Neutrophil (primary cell): ENCODE results near the gene NSMCE3.

Experiments used
- H3K27ac ChIP-seq: fragments of 200-600 bp; sonication (generic); 2 replicates; pipeline ENCODE4 v1.5.1; 2016; ENCODE audit warnings: mild to moderate bottlenecking, moderate library complexity
- H3K27me3 ChIP-seq: fragments of 200-600 bp; sonication (generic); 2 replicates; pipeline ENCODE4 v1.6.0; 2016; ENCODE audit warnings: mild to moderate bottlenecking
- H3K36me3 ChIP-seq: fragments of 200-600 bp; sonication (generic); 2 replicates; pipeline ENCODE4 v1.5.1; 2017
- H3K4me1 ChIP-seq, 2 experiments: fragments of 200-600 bp in 1 of 2; sonication (generic) in 1 of 2; 1 replicate in 1 of 2; 2 replicates in 1 of 2; pipeline versions ENCODE4 v1.5.1 to v1.6.1; 2013 to 2016; ENCODE audit warnings: low read depth in 1 of 2, low read length in 1 of 2, mild to moderate bottlenecking in 1 of 2, moderate library complexity in 1 of 2; ENCODE audit not compliant: control insufficient read depth in 1 of 2, insufficient read depth in 1 of 2
- H3K4me3 ChIP-seq, 2 experiments: fragments of 200-600 bp in 1 of 2; sonication (generic) in 1 of 2; 1 replicate in 1 of 2; 2 replicates in 1 of 2; pipeline ENCODE4 v1.5.1; 2013 to 2016; ENCODE audit warnings: low read depth in 1 of 2, low read length in 1 of 2, mild to moderate bottlenecking in 1 of 2, moderate library complexity in 1 of 2
- H3K9me3 ChIP-seq: fragments of 200-600 bp; sonication (generic); 2 replicates; pipeline ENCODE4 v1.5.1; 2016
- TF ChIP-seq, protein P1 (sequence below): fragments of 200-600 bp; sonication (generic); IDR thresholded peaks from 2 replicates; pipeline ENCODE4 v1.5.1; 2016; ENCODE audit warnings: antibody characterized with exemption

NSMCE3 gene

DNA sequence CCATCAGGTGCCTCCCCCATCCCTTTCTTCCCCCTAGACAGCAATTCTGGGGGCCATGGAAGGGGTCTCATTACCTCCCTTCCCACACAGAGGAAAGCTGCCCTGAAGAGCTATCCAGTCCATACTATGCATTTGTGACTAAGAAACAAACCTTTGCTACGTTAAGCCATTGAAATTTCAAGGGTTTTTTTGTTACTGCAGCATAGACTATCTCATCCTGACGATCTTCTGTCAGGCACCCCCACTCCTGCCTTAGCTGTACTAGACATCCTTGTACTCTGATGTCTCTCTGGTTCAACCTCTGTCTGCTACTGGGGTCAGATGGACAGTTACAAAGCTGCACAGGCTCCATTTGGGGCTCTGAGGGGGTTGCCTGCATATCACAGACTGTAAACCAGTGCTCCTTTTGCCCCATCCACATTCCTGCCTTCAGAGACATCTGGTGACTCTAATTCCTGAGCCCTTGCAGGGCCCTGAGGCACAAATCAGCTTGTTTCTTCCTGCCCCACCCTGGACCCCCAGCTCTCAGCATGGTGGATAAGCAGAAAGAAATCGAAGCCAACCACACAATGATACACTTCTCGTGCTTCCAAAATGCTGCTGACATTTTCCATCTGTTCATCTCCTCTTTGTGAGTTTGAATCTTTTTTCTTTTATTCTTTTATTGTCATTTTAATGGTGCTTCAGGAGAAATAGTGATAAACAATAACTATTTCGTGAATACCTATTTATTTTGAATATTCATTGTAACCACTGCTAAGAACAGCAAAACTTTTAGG, 21.6 kb upstream of the NSMCE3 start:
- Histone ChIP-seq H3K36me3 (no peaks in the 10 kb centered on the region), H3K27ac (no peak overlapping the region), H3K4me1 (no peaks in the 10 kb centered on the region), H3K4me3 (no peak overlapping the region), H3K9me3 (no peaks in the 10 kb centered on the region), H3K27me3 (peaks cover 7% of the 10 kb centered on the region)
- TF ChIP-seq, protein P1, sequence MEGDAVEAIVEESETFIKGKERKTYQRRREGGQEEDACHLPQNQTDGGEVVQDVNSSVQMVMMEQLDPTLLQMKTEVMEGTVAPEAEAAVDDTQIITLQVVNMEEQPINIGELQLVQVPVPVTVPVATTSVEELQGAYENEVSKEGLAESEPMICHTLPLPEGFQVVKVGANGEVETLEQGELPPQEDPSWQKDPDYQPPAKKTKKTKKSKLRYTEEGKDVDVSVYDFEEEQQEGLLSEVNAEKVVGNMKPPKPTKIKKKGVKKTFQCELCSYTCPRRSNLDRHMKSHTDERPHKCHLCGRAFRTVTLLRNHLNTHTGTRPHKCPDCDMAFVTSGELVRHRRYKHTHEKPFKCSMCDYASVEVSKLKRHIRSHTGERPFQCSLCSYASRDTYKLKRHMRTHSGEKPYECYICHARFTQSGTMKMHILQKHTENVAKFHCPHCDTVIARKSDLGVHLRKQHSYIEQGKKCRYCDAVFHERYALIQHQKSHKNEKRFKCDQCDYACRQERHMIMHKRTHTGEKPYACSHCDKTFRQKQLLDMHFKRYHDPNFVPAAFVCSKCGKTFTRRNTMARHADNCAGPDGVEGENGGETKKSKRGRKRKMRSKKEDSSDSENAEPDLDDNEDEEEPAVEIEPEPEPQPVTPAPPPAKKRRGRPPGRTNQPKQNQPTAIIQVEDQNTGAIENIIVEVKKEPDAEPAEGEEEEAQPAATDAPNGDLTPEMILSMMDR = no peak

DNA sequence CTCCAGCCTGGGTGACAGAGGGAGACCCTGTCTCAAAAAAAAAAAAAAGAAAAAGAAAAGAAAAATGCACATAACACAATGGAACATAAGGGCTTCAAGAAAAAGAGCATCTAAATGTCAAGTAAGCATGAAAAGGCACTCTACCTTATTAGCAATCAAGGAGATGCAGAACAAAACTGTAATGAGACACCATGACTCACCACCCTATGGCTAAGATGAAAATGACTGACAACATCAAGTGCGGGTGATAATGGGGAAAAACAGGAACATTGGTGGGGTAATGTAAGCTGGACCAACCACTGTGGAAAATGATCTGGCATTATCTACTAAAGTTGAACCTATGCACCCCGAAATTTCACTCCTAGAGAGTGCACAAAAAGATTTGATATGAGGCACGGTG, 19.6 kb upstream of the NSMCE3 start:
- Histone ChIP-seq H3K4me3 (no peak overlapping the region), H3K9me3 (no peaks in the 10 kb centered on the region), H3K4me1 (no peaks in the 10 kb centered on the region), H3K27me3 (peaks cover 8% of the 10 kb centered on the region), H3K27ac (no peak overlapping the region), H3K36me3 (no peaks in the 10 kb centered on the region)
- TF ChIP-seq, protein P1 = no peak

DNA sequence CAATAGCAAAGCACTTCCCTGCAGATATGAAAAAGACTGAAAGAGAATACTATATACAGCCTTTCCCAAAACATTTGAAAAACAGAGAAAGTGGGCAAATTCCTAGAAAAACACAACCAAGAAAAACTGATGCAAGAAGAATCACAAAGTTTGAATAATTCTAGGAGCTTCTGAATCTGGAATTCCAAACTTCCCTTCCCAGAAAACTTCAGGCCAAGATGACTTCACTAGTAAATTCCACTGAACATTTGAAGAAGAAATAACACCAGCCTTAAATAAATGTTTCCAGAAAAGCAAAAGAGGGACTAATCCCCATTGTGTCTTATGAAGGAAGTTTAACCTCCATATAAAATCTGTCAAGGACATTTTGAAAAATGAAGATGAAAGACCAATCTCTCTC, 15.8 kb upstream of the NSMCE3 start:
- TF ChIP-seq, protein P1 = no peak
- H3K4me1 ChIP-seq = no peaks in the 10 kb centered on the region
- H3K4me3 ChIP-seq = no peak overlapping the region
- peaks cover 16% of the 10 kb centered on the region for H3K27me3 ChIP-seq
- H3K36me3 ChIP-seq = no peaks in the 10 kb centered on the region
- H3K27ac ChIP-seq = no peak overlapping the region
- H3K9me3 ChIP-seq = no peaks in the 10 kb centered on the region

DNA sequence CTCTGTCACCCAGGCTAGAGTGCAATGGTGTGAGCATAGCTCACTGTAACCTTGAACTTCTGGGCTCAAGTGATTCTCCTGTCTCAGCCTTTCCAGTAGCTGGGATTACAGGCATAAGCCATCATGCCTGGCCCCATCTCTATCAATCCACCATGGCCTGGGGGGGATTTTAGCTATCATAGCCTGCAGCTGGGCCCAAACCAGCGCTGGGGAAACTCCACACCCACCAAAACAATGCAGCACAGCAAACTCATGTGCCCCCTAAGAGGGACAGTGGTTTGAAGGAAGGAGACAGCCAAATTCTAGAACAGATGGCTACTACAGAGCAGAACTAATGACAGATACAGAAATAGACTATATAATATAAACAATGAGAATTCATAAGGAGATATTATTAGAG, 13.8 kb upstream of the NSMCE3 start:
- TF ChIP-seq, protein P1 = no peak
- peaks cover 23% of the 10 kb centered on the region for H3K27me3 ChIP-seq

DNA sequence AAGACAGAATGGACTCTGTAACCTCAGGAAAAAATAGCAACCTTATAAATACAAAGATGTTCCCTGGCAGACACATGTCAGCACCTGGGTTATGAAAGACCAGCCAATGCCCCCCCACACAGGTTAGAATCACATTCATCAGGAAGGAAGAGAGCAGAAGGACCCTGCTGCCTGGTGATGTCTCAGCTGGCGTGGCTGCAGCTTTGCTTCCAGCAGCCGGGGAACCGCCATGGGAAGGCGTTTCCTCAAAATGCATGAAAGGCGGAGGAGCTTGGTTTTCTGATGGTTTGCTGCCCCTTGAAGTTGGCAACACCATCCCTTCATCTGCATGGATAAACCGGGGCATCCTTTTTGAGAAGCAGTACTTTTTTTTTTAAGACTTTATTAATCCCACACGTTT, 10.9 kb upstream of the NSMCE3 start:
- H3K36me3 ChIP-seq = no peaks in the 10 kb centered on the region
- H3K27me3 ChIP-seq = peaks cover 21% of the 10 kb centered on the region
- no peak overlapping the region for H3K4me3 ChIP-seq
- no peaks in the 10 kb centered on the region for H3K9me3 ChIP-seq
- H3K27ac ChIP-seq = no peak overlapping the region
- TF ChIP-seq, protein P1 = no peak
- H3K4me1 ChIP-seq = no peaks in the 10 kb centered on the region

More for the DNA sequence above, 13.8 kb upstream of the NSMCE3 start:
- H3K27ac ChIP-seq = no peak overlapping the region
- H3K4me1 ChIP-seq = no peaks in the 10 kb centered on the region
- no peaks in the 10 kb centered on the region for H3K36me3 ChIP-seq
- H3K9me3 ChIP-seq = no peaks in the 10 kb centered on the region
- H3K4me3 ChIP-seq = no peak overlapping the region
